Measurements from ENCODE around the gene AIRE.

The AIRE gene

DNA sequence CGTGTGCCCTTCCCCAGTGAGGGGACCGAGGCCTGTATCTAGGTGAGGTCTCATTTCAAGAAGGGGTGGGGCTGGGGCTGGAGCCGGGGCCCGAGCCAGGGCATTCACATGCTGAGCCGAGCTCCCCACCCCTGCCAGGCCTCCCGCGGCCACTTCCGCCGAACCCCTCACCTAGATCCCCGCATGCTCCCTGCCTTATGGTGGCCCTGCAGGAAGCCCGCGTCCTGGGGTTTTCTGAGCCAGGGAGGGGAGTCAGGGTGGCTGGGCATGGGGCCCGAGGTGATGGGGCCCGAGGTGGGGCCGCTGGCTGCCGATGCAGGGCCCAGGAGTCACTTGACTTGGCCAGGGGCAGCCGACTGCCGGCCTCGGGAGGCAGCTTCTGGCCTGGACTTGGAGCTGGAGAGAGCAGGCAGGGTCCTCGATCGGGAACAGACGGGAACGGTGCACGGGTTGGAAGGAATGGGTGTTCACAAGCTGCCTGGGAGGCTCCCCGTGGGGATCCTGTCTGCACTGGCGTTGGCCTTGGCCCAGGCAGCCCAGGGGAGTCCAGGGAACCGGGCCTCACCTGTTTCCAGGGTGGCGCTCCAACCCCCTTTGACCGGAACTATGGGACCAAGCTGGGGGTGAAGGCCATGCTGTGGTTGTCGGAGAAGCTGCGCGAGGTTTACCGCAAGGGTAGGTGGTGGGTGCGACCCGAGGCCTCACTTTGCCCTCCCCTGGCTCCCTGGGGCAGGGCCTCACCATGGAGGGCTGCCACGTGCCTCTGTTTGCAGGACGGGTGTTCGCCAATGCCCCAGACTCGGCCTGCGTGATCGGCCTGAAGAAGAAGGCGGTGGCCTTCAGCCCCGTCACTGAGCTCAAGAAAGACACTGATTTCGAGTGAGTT, 40.0 kb downstream of the AIRE start:
- no peak for DNase-seq

DNA sequence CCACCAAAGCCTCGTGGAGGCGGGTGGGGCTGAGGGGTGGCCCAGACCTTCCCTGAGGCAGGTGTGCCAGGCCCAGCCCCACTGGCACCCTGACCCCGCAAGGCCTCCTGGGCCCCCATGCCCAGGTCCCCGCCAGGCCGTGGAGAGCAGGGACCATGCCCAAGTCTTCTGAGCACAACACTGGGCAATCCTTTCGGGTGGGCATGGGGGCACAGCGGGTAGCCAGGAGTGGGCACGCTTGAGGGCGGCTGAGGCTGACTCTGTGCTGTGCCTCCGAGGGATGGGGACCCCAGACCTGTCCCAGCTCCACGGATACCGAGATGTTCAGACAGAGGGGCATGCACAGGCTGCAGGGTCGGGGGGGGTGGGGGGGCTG, 40.6 kb downstream of the AIRE start:
- DNase-seq = no peak

DNA sequence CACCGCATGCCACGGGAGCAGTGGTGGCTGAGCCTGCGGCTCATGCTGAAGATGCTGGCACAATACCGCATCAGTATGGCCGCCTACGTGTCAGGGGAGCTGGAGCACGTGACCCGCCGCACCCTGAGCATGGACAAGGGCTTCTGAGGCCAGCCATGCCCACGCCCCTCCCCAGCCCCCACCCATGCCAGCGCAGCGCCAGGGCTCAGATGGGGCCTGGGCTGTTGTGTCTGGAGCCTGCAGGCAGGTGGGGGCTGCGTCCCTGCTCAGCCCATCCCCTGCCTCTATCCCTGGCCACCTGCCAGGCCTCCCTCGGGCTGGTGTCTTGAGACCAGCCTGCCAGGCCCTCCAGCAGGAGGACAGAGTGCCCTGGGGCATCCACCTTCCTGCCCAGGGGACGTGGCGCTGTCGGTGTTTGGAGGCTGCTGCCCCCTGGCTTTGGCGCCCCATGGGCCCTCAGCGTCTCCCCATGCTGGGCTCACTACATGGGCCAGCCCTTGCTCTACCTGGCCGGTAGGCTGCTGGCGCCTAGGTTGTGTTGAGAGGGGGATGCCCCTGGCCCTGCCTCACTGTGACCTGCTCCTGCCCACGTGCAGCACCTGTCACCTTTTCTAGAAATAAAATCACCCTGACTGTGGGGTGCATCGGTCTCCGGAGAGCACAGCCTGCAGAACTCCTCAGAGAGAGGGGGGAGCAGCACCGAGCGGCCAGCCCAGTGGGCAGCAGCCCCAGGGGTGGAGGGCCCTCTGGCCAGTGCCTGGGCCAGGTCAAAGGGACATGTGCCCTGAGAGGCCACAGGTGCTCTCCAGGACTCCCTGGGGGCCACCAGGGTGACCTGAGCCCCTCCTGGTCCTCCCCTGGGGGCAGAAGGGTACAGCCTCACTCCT, 41.3 kb downstream of the AIRE start:
- no peak for DNase-seq

DNA sequence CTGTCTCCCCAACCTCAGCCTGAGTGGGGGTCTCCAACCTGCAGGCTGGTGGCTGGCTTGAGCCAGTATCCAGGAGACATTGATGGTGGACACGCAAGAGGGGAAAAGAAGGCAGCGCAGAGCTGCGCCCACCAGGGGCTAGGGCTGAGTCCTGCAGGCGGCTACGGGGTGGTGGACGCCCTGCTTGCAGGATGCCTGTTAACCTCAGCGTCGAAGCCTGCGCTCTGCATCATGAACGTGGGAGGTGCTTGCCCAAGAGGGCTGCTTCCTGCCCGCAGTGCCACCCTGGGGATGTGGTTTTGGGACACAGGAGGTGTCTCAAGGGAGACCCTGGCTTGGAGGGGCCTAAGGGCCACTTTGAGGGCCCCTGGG, 41.9 kb downstream of the AIRE start:
- DNase-seq = no peak

DNA sequence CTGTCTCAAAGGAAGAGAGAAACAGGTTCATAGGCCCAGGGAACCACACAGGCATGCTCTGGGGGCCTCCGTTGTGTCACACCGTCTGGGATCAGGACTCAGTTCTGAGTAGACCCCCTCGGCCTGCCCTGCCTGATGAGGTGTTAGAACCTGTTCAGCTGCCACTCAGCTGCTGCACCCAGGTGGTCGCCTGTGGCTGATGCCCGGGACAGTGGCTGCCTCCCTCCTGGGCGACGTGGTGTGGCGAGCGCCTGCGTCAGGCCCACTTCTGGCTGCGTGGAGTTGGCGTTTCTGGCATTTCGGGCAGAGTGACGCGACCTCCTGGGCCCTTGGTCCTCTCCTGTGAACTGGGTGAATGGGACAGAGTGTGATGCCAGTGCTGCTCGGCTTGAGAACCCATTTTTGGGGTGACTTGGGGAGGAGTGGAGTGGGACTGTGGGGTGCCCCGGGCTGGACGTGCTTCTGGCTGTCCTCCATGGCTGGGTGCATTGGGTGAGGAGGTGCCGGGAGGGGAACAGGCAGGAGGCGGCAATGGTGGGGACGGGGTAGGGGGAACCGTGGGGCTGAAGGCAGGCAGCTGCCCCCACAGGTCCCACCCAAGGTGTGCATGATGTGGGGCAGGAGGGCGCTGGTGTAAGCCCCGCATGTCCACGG, 42.7 kb downstream of the AIRE start:
- no peak for DNase-seq

DNA sequence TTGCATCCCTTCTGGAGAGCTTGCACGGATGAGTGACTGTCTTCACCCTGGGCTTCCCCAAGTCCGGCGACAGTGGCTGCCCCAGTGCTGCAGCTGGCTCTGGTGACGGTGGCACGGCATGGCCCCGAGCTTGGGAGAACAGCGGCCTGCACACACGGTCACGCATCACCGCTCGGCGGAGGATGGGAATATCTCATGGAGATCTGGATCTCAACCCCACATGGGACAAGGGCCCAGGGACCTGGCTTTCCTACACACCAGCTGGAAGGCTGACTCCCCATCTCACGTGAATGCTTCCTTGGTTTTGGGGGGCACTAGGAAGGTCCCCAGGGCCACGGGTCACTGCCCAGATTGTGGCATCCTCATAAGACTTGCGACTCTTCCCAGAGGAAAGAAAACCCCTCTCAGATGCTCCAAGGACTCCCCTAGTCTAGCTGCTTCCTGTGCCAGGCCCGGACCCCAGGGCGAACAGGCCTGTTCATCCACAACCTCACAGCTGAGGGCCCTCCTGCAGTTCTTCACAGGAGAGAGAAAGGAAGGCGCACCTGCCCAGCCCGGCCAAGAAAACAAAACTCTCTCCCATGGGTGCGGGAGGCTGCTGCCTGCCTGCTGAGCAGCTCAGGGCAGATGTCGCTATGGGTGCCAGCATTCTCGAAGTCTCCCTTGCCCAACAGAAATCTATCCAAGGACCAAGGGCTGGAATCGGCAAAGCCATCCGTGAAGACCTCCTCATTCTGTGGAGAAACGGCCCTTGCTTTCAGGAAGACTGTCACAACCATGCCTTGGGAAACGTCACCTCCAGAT, 43.6 kb downstream of the AIRE start:
- DNase-seq = no peak

DNA sequence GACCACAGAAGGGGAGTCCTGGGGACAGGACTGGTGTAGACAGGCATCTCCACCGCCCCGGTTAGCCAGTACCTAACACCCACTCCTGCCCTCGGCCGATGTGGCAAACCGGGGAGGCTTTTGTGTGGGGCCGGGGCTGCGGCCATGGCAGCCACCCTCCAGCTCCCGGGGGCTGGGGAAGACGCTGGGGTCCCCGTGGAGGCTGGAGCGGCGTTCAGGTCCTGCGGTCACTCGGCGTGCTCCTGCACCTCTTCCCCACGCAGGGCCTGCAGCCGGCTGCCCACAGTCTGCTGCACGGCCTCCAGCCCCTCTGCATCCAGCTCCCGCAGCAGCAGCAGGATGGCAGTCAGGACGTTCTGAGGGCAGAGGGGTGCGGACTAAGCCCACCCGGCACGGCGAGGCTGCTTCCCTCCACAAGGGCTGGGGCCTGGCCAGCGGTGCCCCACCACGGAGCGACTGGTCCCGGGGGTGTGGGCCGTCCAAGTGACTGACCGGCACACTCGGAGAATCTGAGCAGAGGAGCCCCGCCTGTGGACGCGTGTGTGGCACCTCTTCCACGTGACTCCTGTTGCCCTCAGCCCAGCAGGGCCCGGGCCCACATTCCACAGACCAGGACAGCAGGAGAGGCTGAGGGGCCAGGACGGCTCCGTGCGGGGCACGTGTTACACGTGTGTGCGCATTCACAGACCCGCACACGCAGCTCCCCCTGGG, 44.5 kb downstream of the AIRE start:
- DNase-seq = no peak

DNA sequence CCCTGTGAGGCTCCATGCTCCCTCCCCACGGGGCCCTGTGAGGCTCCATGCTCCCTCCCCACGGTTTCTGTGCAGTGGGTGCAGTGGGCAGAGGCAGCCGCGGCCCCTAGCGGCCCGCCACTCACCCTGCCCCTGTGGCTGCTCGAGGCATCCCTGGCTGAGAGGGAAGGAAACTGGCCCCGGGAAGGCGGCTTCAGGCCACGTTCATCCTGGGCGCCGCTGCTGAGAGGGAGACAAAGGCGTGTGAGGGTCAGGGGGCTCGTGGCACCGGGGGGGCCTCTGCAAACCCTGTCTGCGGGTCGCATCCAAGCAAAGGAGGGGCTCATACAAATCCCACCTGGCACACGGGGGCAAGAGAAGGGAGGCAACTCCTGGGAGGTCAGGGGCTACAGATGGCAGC, 45.0 kb downstream of the AIRE start:
- no peak for DNase-seq

DNA sequence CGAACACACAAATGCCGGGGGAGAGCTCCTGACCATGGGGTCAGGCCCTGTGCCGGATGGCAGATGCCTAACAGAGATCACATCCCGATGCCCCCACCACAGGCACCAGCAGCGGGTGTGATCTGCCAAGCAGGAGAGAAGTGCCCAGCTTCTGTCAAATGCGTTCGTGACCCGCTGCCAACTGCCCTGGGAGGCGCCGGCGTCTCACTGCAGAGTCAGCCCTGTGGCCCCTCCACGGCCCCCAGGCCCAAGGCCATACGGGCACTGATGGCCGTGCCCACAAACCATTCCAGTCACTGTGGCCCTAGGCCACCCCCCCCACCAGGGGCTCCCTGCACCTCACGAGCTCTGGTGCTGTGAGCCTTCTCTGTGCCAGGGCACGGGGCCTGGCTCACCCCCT, 45.5 kb downstream of the AIRE start:
- no peak for DNase-seq

DNA sequence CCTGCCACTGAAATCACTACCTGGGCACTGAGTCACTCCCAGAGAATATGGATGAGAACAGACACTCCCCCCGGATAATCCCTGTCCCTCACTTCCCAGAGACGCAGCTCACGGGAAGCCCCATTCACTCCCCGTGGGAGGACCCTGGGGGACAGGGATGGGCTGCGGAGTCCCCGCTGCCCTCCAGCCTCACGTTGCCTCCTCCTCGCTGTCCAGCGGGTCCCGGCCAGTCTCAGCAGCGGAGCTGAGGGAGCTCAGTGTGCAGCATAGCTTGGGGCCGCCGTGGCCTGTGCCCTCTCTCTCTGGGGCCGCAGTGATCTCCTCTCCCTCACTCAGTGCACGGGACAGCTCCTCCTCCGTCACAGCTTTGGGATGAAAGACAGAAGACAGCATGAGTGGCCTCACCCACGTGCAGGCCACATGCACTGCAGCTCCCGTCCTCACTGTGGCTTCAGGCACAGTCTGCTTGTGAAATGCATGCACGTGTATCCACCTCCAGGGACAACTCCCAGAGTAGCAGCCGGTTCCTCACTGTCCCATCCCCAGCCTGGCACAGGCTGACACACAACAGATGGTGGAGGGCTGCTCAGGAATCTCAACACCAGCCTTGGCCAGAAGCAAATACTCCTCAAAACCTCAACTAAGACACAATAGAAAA, 46.1 kb downstream of the AIRE start:
- DNase-seq = no peak

DNA sequence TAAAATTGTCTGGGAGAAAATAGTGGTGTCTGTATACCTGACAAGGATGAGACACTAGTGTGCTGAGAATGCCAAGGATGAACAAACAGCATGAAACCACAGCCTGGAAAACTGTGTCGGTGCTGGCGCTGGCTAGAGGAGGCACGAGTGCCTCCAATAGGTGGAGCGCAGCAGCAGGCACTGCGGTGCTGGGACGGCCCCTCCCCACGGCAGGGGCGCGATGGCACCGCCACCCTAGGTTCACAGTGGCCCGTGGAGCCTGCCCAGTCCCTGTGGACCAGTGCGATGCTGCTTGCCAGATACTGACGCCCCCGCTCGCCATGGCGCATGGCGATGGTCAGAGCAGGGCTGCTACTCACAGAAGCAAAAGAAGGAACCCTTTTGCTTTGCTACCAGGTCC, 46.7 kb downstream of the AIRE start:
- DNase-seq = no peak

DNA sequence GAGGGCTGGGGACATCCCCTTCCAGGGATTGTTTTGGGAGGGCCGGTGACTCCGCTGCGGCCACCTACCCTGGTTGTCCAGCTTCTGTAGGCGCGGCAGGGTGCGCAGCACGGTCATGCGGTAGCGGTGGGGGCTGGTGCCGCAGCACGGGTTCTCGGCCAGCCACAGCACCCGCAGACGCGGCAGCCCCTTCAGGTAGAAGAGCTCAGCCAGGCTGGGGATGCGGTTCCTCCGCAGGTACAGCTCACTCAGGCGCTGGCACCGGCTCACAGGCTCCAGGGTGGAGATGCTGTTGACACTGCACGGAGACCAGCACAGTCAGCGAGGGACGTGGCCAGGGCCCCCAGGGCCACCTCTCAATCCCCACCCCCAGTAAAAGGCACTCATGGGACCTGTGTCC, 47.3 kb downstream of the AIRE start:
- DNase-seq = no peak

DNA sequence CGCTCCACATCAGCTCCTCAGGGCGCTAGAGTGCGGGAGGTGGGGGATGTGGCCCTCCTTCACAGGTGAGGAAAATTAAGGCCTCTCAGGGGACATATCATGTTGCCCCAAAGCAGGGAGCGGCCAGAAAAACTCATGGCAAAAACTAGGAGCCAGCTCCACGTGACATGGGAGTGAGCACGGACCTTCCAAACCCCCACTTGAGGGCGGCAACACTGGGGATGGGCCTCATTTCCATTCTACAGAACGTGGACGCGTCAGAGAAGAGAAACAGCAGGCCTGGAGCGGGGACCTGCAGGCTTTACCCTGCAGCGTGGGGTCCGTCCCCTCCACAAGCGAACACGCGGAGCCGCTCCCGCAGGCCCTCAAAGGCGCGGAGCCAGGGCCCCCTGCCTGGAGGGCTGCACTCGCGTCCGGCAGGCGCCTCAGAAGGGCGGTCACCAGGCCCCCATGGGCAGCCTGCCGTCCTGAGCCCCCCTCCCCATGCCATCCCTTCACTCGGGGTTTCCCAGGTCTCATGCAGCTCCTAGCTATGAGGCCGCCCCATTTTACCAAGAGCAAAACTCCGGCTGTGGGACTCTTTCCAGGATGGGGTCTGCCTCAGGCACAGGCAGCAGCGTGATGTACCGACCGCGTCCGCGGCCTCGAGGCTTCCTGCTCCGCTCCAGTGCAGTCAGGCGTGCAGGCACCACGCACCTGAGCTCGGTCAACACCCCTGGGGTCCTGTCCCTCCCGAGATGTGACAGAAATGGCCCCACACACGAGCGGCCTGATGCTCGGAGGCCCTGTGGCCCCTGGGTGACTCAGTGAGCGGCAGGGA, 48.0 kb downstream of the AIRE start:
- no peak for DNase-seq

DNA sequence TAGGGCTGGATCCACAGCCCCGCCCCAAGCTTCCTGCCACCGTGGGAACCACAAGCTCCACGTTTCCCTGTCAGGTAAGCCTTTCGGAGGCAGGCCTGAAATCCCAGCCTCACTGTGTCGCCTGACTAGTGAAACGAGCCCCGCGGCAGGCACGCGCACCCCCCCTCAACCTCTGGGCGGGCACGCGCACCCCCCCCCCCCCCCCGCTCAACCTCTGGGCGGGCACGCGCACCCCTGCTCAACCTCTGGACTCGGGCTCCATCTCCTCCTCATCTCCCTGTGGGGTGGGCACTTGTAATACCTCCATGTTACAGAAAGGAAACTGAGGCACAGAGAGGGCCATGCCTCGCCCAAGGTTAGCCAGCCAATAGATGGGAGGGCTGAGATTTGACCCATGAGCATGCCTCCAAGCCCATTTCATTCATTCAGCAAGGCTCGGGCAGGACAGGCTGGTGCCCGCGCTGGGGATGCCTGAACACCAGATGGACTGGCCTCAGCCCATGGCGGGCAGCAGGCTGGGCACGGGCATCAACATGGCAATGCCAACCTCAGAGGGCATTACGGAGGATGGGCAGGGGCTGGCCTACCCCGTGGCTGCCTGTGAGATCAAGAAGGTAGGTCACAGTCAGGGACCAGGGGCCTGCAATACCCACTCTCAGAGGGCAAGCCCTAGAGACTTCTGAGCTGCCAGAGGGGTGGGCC, 48.8 kb downstream of the AIRE start:
- DNase-seq = no peak

DNA sequence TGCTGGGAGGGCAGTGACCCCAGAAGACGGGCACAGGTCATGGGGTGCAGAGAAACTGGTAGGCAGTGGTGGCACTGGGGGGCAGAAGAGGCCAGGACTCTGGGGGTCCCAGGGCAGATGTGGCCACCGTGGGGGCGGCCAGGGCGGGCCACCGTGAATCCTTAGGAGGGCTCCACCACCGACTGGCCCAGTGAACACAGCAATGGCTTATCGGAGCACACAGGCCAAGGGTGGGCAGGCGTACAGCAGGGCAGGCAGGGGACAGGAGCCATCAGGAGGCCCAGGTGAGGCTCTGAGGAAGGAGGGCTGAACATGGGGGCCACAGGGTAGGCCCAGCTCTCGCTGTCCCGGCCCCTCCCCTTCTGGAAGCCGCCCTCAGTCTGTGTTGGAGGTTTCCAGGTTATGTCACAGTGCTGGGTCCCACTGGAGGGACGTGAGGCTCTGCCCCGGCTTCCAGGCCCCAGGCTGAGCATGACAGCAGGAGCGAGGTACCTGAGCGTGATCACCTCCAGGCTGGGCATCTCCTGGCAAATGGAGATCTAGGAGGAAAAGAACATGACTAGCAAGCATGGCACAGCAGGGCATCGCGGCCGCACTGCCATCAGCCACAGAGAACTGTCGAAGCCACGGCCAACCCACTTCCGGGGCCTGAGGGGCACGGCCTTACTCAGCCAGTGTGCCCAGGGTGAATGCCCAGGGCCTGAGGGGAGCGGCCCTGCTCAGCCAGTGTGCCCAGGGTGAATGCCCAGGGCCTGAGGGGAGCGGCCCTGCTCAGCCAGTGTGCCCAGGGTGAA, 49.8 kb downstream of the AIRE start:
- DNase-seq = no peak

DNA sequence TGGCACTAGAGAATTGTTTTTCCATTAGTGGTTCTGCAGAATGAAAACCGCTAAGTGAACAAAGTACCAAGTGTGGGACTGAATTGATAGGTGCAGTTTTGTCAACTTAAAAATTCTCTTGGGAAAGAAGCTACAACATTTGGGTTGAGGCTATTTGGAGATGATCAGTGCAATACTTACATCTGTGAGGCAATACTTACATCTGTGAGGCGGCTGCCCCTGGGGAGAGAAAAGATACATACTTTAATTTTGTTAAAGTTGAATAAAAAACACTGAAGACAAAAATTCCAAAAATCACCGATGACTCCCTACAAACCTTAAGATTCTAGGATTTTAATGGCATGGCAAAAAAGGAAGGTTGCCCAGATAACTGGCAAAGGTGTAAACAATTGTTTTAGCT, 51.8 kb downstream of the AIRE start:
- no peak for DNase-seq

DNA sequence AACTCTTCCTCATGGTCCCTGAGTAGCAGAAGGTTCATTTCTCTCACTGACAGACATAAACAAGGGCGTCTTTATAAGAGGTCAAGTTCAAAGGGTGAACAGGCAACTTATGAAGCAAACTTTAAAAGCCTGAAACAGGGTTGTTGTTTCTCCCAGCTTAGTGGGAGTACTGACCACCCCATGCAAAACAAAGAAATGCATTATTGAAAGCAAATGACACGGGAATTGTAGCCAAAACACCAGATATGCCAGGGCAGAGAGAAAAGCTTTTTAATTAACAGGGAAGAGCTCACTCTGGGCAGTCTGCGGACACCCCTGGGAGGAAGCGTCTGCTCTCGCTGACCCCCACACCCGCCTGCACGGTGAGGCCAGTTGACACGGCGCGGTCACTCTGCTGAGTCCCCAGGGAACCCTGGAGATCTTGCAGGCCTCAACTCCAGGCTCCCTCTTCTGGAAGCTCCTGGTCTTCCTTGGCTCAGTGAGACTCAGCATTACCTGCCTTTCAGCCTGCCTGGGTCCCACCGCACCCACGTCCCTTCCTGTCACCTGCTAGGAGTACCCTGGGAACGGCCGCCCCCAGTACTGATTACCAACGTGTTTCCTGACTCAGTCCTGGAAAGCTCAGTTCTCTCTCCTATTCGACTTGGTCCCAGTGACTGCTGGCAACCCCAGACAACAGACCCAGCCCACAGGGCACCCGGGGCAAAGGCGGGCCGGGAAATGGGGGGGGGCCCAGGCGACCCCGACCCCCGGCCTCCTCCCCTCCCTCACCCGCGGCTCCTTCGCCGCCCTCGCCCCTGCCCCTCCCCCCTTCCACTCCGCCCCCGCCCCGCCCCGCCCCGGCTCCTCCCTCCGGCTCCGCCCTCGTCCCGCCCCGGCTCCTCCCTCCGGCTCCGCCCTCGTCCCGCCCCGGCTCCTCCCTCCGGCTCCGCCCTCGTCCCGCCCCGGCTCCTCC, 52.5 kb downstream of the AIRE start:
- peak; percentile 50 for DNase-seq

Data from CD4-positive, alpha-beta T cell treated with Interleukin-17A for 1 hour (primary cell).